Nephron progenitor cell (in vitro differentiated cells): Measurements from ENCODE around the gene FBXL7.

Experiments used
- DNase-seq: peaks from one replicate; pipeline ENCODE4 v3.0.0; 2021
- H3K27ac Mint-ChIP-seq: 2 replicates; pipeline ENCODE4 v1.8.0; 2021; ENCODE audit warnings: mild to moderate bottlenecking, moderate library complexity, mixed read lengths
- H3K27me3 Mint-ChIP-seq: 2 replicates; pipeline ENCODE4 v1.8.0; 2021; ENCODE audit warnings: mild to moderate bottlenecking, low read depth, mixed read lengths; ENCODE audit not compliant: poor library complexity
- H3K36me3 Mint-ChIP-seq: 2 replicates; pipeline ENCODE4 v1.8.0; 2021; ENCODE audit warnings: low read depth, mixed read lengths
- H3K4me1 Mint-ChIP-seq: 2 replicates; pipeline ENCODE4 v1.8.0; 2021; ENCODE audit warnings: mixed read lengths
- H3K4me3 Mint-ChIP-seq: 2 replicates; pipeline ENCODE4 v1.8.0; 2021; ENCODE audit warnings: mild to moderate bottlenecking, moderate library complexity, mixed read lengths
- H3K9me3 Mint-ChIP-seq: 2 replicates; pipeline ENCODE4 v1.8.0; 2021; ENCODE audit warnings: mild to moderate bottlenecking, moderate library complexity, mixed read lengths
- TF ChIP-seq, protein P1 (sequence below): fragments of 200-600 bp; sonication (generic); IDR thresholded peaks from 2 replicates; pipeline ENCODE4 v1.5.0; 2021; ENCODE audit warnings: antibody characterized with exemption

FBXL7 gene

DNA sequence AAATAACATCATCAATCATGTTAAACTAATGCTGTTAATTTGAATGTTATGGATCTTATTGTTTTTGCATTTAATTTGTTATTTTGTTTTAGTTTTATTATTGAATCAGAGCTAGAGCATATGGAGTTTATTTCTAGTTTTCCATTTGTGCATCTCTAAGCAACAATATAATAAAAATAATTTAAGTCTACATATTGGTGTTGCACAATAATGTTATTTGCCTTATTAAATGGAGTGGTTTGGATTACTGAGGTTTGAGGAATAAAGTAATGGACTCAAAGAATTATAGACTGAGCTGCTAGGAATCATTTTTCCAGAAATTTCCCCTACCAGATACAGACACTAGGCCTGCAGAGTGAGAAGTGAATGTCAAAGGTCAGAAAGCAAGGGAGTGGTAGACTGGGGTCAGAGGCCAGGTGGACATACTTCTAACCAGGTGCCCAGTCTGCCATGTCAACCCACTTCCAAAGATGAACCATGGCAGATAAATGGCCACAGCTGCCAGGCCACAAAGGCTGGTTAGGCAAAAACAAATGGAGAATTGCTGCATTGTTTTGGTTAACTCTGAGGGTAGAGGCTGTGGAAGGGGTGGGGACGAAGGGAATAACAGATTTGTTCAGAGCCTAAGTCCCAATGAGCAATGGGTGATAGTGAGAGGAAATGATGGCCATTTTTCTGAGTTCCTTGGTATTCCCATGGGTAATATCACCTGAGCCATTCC, 113.1 kb downstream of the FBXL7 start:
- Mint-ChIP-seq H3K4me1 (no peaks in the 10 kb centered on the region), H3K27ac (no peak overlapping the region), H3K4me3 (no peak overlapping the region), H3K27me3 (no peaks in the 10 kb centered on the region), H3K9me3 (no peaks in the 10 kb centered on the region), H3K36me3 (no peaks in the 10 kb centered on the region)
- TF ChIP-seq, protein P1, sequence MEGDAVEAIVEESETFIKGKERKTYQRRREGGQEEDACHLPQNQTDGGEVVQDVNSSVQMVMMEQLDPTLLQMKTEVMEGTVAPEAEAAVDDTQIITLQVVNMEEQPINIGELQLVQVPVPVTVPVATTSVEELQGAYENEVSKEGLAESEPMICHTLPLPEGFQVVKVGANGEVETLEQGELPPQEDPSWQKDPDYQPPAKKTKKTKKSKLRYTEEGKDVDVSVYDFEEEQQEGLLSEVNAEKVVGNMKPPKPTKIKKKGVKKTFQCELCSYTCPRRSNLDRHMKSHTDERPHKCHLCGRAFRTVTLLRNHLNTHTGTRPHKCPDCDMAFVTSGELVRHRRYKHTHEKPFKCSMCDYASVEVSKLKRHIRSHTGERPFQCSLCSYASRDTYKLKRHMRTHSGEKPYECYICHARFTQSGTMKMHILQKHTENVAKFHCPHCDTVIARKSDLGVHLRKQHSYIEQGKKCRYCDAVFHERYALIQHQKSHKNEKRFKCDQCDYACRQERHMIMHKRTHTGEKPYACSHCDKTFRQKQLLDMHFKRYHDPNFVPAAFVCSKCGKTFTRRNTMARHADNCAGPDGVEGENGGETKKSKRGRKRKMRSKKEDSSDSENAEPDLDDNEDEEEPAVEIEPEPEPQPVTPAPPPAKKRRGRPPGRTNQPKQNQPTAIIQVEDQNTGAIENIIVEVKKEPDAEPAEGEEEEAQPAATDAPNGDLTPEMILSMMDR, result no peak
- no peak for DNase-seq

GRCh38 chr5:15614679-15615078, 114.7 kb downstream of the FBXL7 start:
- TF ChIP-seq, protein P1, result no peak
- no peak overlapping the region for H3K4me3 Mint-ChIP-seq
- peaks cover 3% of the 10 kb centered on the region for H3K36me3 Mint-ChIP-seq
- H3K27me3 Mint-ChIP-seq, result no peaks in the 10 kb centered on the region
- H3K9me3 Mint-ChIP-seq, result no peaks in the 10 kb centered on the region
- H3K4me1 Mint-ChIP-seq, result no peaks in the 10 kb centered on the region
- no peak for DNase-seq
- H3K27ac Mint-ChIP-seq, result peak overlapping the region; percentile 42

GRCh38 chr5:15615859-15616258, 115.9 kb downstream of the FBXL7 start:
- Mint-ChIP-seq H3K4me1 (peaks cover 5% of the 10 kb centered on the region), H3K9me3 (no peaks in the 10 kb centered on the region), H3K27me3 (no peaks in the 10 kb centered on the region), H3K36me3 (peaks cover 10% of the 10 kb centered on the region), H3K4me3 (no peak overlapping the region), H3K27ac (no peak overlapping the region)
- no peak for DNase-seq
- TF ChIP-seq, protein P1, result no peak

DNA sequence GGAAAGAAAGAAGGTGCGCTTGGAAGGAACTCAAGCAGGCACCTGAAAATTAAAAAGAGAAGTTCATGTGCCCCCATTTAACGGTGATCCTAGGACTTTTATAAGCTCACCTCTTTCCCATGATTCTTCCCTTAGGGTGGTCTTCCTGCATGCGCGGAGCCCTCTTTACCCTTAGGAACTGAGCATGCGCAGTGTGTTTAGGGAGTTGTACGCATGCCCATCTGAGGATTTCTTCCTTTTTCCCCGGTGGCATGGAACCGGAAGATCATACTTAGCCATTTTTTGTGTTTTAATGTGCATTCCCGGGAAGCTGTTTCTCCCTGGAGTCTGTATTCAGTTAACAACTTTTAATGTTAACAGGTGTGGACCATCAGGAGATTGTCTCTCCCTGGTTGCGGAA, 119.0 kb downstream of the FBXL7 start:
- DNase-seq, result no peak
- Mint-ChIP-seq H3K4me1 (peaks cover 7% of the 10 kb centered on the region), H3K36me3 (peaks cover 14% of the 10 kb centered on the region), H3K27ac (no peak overlapping the region), H3K4me3 (no peak overlapping the region), H3K27me3 (peaks cover 3% of the 10 kb centered on the region), H3K9me3 (no peaks in the 10 kb centered on the region)
- TF ChIP-seq, protein P1, result no peak

DNA sequence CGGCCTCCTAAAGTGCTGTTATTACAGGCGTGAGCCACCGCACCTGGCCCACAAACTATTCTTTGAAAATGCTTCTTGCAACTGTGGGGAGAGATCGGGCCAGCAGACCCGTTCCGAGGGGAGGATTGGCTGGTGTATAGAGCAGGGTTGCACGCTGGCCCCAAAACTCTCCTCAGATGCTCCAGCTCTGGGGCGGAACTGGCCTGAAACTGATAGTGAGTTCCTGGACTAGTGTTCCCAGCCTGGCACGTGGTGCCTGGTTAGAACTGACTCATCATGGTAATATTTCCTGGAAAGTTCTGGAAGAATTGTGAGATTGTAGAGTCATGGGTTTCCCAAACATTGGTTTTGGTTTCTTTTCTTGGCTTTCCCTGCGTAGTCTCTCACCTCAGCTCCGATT, 120.5 kb downstream of the FBXL7 start:
- H3K4me1 Mint-ChIP-seq, result peaks cover 7% of the 10 kb centered on the region
- H3K36me3 Mint-ChIP-seq, result peaks cover 14% of the 10 kb centered on the region
- H3K4me3 Mint-ChIP-seq, result no peak overlapping the region
- no peaks in the 10 kb centered on the region for H3K9me3 Mint-ChIP-seq
- TF ChIP-seq, protein P1, result no peak
- peaks cover 3% of the 10 kb centered on the region for H3K27me3 Mint-ChIP-seq
- H3K27ac Mint-ChIP-seq, result peak overlapping the region; percentile 19
- no peak for DNase-seq

DNA sequence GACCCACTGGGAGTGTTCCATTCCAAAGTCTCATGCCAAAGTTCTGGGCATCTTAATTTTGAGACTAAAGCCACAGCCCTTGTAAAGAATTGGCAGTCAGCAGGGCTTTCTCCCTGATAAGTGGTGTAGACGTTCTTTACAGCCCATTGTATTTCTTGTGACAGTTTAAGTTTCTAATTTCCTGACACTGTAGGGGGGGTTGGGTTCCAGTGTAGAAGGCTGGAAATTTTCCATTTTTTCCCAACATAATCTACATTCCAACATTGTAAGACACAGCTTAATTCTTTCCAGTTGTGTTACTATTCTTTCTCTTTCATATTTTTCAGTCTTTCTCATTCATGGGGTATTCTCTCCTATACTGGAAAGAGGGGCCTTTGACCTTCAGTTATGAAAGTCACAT, 121.1 kb downstream of the FBXL7 start:
- H3K36me3 Mint-ChIP-seq, result peaks cover 14% of the 10 kb centered on the region
- H3K9me3 Mint-ChIP-seq, result no peaks in the 10 kb centered on the region
- DNase-seq, result no peak
- no peak overlapping the region for H3K27ac Mint-ChIP-seq
- H3K27me3 Mint-ChIP-seq, result peaks cover 3% of the 10 kb centered on the region
- H3K4me3 Mint-ChIP-seq, result no peak overlapping the region
- TF ChIP-seq, protein P1, result no peak
- H3K4me1 Mint-ChIP-seq, result peaks cover 7% of the 10 kb centered on the region
